DOHH2 (cell line): Measurements from ENCODE around the gene SIGLEC15.

Experiments used
- H3F3A ChIP-seq: fragments of 200-600 bp; sonication (generic), shearing (Covaris generic); 2 replicates; pipeline ENCODE4 v1.6.0; 2016; ENCODE audit warnings: antibody characterized with exemption, mild to moderate bottlenecking; ENCODE audit not compliant: control insufficient read depth, insufficient read depth
- H3K27ac ChIP-seq: fragments of 200-600 bp; sonication (generic); 2 replicates; pipeline ENCODE4 v1.5.1; 2014; ENCODE audit warnings: low read depth, mild to moderate bottlenecking, low read length, moderate library complexity
- H3K27me3 ChIP-seq: fragments of 200-600 bp; sonication (generic); 2 replicates; pipeline ENCODE4 v1.6.1; 2014; ENCODE audit warnings: mild to moderate bottlenecking, low read length, mixed read lengths; ENCODE audit not compliant: control insufficient read depth
- H3K36me3 ChIP-seq: fragments of 200-600 bp; sonication (generic); 2 replicates; pipeline ENCODE4 v1.6.1; 2014; ENCODE audit warnings: mild to moderate bottlenecking, low read length, moderate library complexity, mixed read lengths; ENCODE audit not compliant: control insufficient read depth
- H3K4me1 ChIP-seq: fragments of 200-600 bp; sonication (generic); 2 replicates; pipeline ENCODE4 v1.6.1; 2014; ENCODE audit warnings: mild to moderate bottlenecking, low read length, mixed read lengths; ENCODE audit not compliant: control insufficient read depth
- H3K4me2 ChIP-seq: fragments of 200-600 bp; sonication (generic); 2 replicates; pipeline ENCODE4 v1.6.0; 2014; ENCODE audit warnings: mild to moderate bottlenecking, low read length, moderate library complexity
- H3K4me3 ChIP-seq: fragments of 200-600 bp; sonication (generic); 2 replicates; pipeline ENCODE4 v1.5.1; 2014; ENCODE audit warnings: mild to moderate bottlenecking, low read length, mixed read lengths
- H3K79me2 ChIP-seq: fragments of 200-600 bp; sonication (generic); 2 replicates; pipeline ENCODE4 v1.6.1; 2014; ENCODE audit warnings: mild to moderate bottlenecking, low read length, mixed read lengths; ENCODE audit not compliant: control insufficient read depth
- H3K9me2 ChIP-seq: fragments of 200-600 bp; sonication (generic); replicated peaks from 2 replicates; pipeline ENCODE4 v1.6.1; 2014; ENCODE audit warnings: mild to moderate bottlenecking, low read length, mixed read lengths; ENCODE audit not compliant: control insufficient read depth
- H3K9me3 ChIP-seq: fragments of 200-600 bp; sonication (generic); 2 replicates; pipeline ENCODE4 v1.6.1; 2014; ENCODE audit warnings: antibody characterized with exemption, low read length, mixed read lengths; ENCODE audit not compliant: control insufficient read depth, insufficient read depth
- H4K20me1 ChIP-seq: fragments of 200-600 bp; sonication (generic); 2 replicates; pipeline ENCODE4 v1.6.0; 2014; ENCODE audit warnings: low read depth, mild to moderate bottlenecking, antibody characterized with exemption, low read length, moderate library complexity; ENCODE audit not compliant: control insufficient read depth, insufficient read depth
- CTCF ChIP-seq: fragments of 200-600 bp; sonication (generic); IDR thresholded peaks from one replicate; pipeline ENCODE4 v1.5.1; 2014; ENCODE audit warnings: antibody characterized with exemption, mild to moderate bottlenecking, low read depth, low read length; ENCODE audit not compliant: poor library complexity, severe bottlenecking
- EZH2phosphoT487 ChIP-seq: fragments of 200-600 bp; sonication (generic); IDR thresholded peaks from 2 replicates; pipeline ENCODE4 v1.6.1; 2017; ENCODE audit warnings: borderline replicate concordance, mild to moderate bottlenecking, antibody characterized with exemption, low read length, moderate library complexity, mixed read lengths

SIGLEC15 gene

DNA sequence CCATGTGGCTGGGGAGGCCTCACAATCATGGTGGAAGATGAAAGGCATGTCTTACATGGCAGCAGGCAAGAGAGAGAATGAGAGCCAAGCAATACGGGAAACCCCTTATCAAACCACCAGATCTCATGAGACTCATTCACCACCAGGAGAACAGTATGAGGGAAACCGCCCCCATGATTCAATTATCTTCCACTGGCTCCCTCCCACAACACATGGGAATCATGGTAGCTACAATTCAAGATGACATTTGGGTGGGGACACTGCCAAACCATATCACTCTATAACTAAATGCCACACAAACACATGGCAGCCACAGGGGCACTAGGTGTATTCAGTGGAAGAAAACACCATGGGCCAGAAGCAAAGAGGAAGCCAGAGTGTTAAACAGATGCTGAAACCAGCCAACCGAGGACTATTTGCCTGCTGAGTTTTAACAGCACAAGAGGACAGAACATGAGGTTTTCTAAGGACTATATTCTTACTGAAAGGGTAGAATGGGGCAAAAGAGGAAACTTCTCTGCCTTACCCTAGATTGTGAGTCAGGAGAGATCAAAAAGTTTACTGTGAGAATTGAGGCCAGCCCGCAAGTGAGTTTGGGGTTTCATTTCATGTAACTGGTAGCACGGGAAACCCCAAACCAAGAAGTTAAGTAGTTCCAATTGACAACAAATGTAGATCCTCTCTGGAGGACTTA lies 49.2 kb downstream of the SIGLEC15 start:
- H3K79me2 ChIP-seq: no peaks in the 10 kb centered on the region
- TF ChIP-seq EZH2phosphoT487 (no peak), CTCF (no peak)
- H3K27ac ChIP-seq: no peak overlapping the region
- no peaks in the 10 kb centered on the region for H4K20me1 ChIP-seq
- H3K9me2 ChIP-seq: no peaks in the 10 kb centered on the region
- H3K4me1 ChIP-seq: peaks cover 8% of the 10 kb centered on the region
- H3K9me3 ChIP-seq: no peaks in the 10 kb centered on the region
- H3K4me3 ChIP-seq: no peak overlapping the region
- 0 out of 2 replicates have a peak overlapping the region, but pooled peaks have one; percentile 0 for H3K4me2 ChIP-seq
- H3F3A ChIP-seq: no peaks in the 10 kb centered on the region
- H3K27me3 ChIP-seq: no peaks in the 10 kb centered on the region
- peaks cover 43% of the 10 kb centered on the region for H3K36me3 ChIP-seq

DNA sequence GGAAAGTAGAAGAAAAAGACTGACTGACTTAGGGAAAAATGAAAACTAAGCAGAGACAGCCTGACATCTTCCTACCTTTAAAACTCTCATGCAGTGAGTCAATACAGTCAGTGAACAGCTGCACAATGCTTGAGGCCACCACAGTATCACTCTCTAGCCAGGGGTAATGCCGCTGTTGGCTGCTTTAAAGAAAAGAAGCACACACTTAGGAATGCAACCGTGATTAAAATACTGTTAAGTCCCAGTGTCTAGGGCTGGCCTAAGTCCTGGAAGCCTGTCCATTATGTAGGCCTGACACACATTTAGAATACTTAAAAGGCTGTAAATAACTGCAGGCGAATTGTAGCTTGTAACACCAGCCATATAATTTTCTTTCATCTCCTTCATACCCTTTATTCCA lies 50.7 kb downstream of the SIGLEC15 start:
- TF ChIP-seq EZH2phosphoT487 (no peak), CTCF (no peak)
- Histone ChIP-seq H3K27me3 (no peaks in the 10 kb centered on the region), H3F3A (no peaks in the 10 kb centered on the region), H3K9me2 (no peaks in the 10 kb centered on the region), H3K79me2 (no peaks in the 10 kb centered on the region), H4K20me1 (no peaks in the 10 kb centered on the region), H3K4me3 (no peak overlapping the region), H3K4me1 (peaks cover 8% of the 10 kb centered on the region), H3K27ac (no peak overlapping the region), H3K4me2 (no peak overlapping the region), H3K9me3 (no peaks in the 10 kb centered on the region), H3K36me3 (peaks cover 42% of the 10 kb centered on the region)

DNA sequence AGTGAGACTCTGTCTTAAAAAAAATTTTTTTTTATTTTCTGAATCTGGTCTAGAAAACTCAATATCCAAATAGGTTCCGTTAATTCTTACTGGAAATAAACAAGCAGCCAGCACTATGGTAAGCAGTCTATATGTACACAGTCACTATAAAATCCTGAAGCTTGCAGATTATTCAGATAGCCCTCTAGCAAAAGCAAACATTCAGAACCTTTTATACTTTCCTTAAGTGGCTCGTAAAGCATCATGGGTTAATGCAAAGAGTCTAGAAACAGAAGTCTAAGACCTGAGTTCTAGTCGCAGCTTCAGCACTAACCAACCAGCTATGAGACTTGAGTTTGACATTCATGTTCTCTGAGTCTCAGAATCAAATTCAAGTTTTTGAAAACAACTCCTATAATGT lies 51.9 kb downstream of the SIGLEC15 start:
- Histone ChIP-seq H3K27ac (no peak overlapping the region), H4K20me1 (no peaks in the 10 kb centered on the region), H3K36me3 (peaks cover 48% of the 10 kb centered on the region), H3K4me3 (no peak overlapping the region), H3F3A (no peaks in the 10 kb centered on the region), H3K4me1 (peaks cover 8% of the 10 kb centered on the region), H3K27me3 (no peaks in the 10 kb centered on the region), H3K9me3 (no peaks in the 10 kb centered on the region), H3K4me2 (no peak overlapping the region), H3K79me2 (no peaks in the 10 kb centered on the region), H3K9me2 (no peaks in the 10 kb centered on the region)
- TF ChIP-seq EZH2phosphoT487 (no peak), CTCF (no peak)
